Measurements from ENCODE around the gene RPS15A.

GRCh38 chr16:18792836-18793433 lies 2.8 kb upstream of the RPS15A start:
- no peak for TF ChIP-seq CTCF (IDR thresholded peaks at IDR 0.05)
- no peak for TF ChIP-seq POLR2A (IDR thresholded peaks at IDR 0.05)

Measured in heart left ventricle (tissue), 13 donors.